GM19468 (cell line): Measurements from ENCODE around the gene RSU1.

ENCODE experiments used
- ATAC-seq: cut with Tn5 transposase; IDR thresholded peaks from one replicate; pipeline ENCODE4 v1.9.1; 2021; ENCODE audit warnings: mild to moderate bottlenecking, moderate library complexity, moderate number of reproducible peaks; ENCODE audit not compliant: unreplicated experiment; ENCODE audit errors: extremely low read depth

Gene RSU1

GRCh38 chr10:16689227-16689626, 128.0 kb downstream of the RSU1 start:
- ATAC-seq, result no peak

- ATAC-seq, result no peak
These were observed 130.9 kb downstream of the RSU1 start for GRCh38 chr10:16686054-16686902.

- ATAC-seq, result no peak
These were observed 131.7 kb downstream of the RSU1 start for GRCh38 chr10:16685551-16685950.

GRCh38 chr10:16681521-16681920, 135.7 kb downstream of the RSU1 start:
- ATAC-seq, result no peak

GRCh38 chr10:16679511-16679910, 137.7 kb downstream of the RSU1 start:
- no peak for ATAC-seq

GRCh38 chr10:16675334-16675733, 141.9 kb downstream of the RSU1 start:
- no peak for ATAC-seq

- no peak for ATAC-seq
These were observed 143.0 kb downstream of the RSU1 start for GRCh38 chr10:16674147-16674703.

GRCh38 chr10:16673443-16673842, 143.8 kb downstream of the RSU1 start:
- ATAC-seq, result no peak

GRCh38 chr10:16663444-16663843, 153.8 kb downstream of the RSU1 start:
- no peak for ATAC-seq

- ATAC-seq, result no peak
These were observed 154.3 kb downstream of the RSU1 start for GRCh38 chr10:16662923-16663322.

- ATAC-seq, result no peak
These were observed 160.3 kb downstream of the RSU1 start for GRCh38 chr10:16656895-16657294.

GRCh38 chr10:16653224-16653623, 164.0 kb downstream of the RSU1 start:
- ATAC-seq, result no peak

GRCh38 chr10:16652154-16652553, 165.1 kb downstream of the RSU1 start:
- no peak for ATAC-seq

GRCh38 chr10:16649757-16650156, 167.5 kb downstream of the RSU1 start:
- ATAC-seq, result no peak

GRCh38 chr10:16648366-16648765, 168.9 kb downstream of the RSU1 start:
- no peak for ATAC-seq

GRCh38 chr10:16646181-16647059, 170.8 kb downstream of the RSU1 start:
- no peak for ATAC-seq

GRCh38 chr10:16644146-16644545, 173.1 kb downstream of the RSU1 start:
- no peak for ATAC-seq

- ATAC-seq, result no peak
These were observed 173.7 kb downstream of the RSU1 start for GRCh38 chr10:16643502-16643901.

- no peak for ATAC-seq
These were observed 177.1 kb downstream of the RSU1 start for GRCh38 chr10:16640153-16640552.

GRCh38 chr10:16639471-16639870, 177.8 kb downstream of the RSU1 start:
- ATAC-seq, result no peak

GRCh38 chr10:16632996-16633395, 184.2 kb downstream of the RSU1 start:
- no peak for ATAC-seq
